Activated CD4-positive, alpha-beta T cell treated with anti-CD3 and anti-CD28 coated beads, Interleukin-2, amount 50 U/mL, for 24 hours (primary cell): ENCODE results near the gene LITAFD.

Experiments used
- DNase-seq, 2 donors: peaks; one replicate each; pipeline ENCODE4 v3.0.0-alpha.2; 2020; ENCODE audit warnings: low read depth in 1 of 2, low spot score in 1 of 2

The LITAFD gene

GRCh38 chr16:8919089-8919933, 37.2 kb downstream of the LITAFD start:
- DNase-seq, result no peak

GRCh38 chr16:8919934-8920462, 37.8 kb downstream of the LITAFD start:
- DNase-seq, result no peak

- DNase-seq, result no peak
Measured at GRCh38 chr16:8920645-8921346, 38.6 kb downstream of the LITAFD start.

- no peak for DNase-seq
Measured at GRCh38 chr16:8921347-8921984, 39.3 kb downstream of the LITAFD start.

GRCh38 chr16:8923199-8923598, 41.0 kb downstream of the LITAFD start:
- no peak for DNase-seq

- DNase-seq, result no peak
Measured at GRCh38 chr16:8924214-8924613, 42.1 kb downstream of the LITAFD start.

- no peak for DNase-seq
Measured at GRCh38 chr16:8925455-8925854, 43.3 kb downstream of the LITAFD start.

- no peak for DNase-seq
Measured at GRCh38 chr16:8926827-8927226, 44.7 kb downstream of the LITAFD start.

- DNase-seq, result peak in 1 of 2 donors; percentile 27
Measured at GRCh38 chr16:8928467-8928957, 46.4 kb downstream of the LITAFD start.

GRCh38 chr16:8929086-8929748, 47.1 kb downstream of the LITAFD start:
- no peak for DNase-seq

- peak in 1 of 2 donors; percentile 12 for DNase-seq
Measured at GRCh38 chr16:8931859-8932258, 49.7 kb downstream of the LITAFD start.

- DNase-seq, result no peak
Measured at GRCh38 chr16:8934601-8935000, 52.5 kb downstream of the LITAFD start.
